Tongue (tissue), 2 donors: ENCODE results near the gene GYG2. TPM values are rescaled to one million over a fixed set of nuclear protein-coding genes. Genes with fewer than 3 reads are reported as not detected.
"Not testable (repeated sequence)": the region's sequence is repeated elsewhere in the genome, so short reads cannot be mapped to it uniquely, and the experiment has no call there.

Experiments
- DNase-seq: peaks from one replicate; pipeline ENCODE4 v3.0.0-alpha.2; 2015
- total RNA-seq: library from RNA; depleted of rRNA; stranded (reverse); fragments of >200 nt; gene quantifications from one replicate; pipeline ENCODE4 v1.2.3, GENCODE V29; 2014

The GYG2 gene
- total RNA-seq, 1 donor from 2014 or later: 1.6 TPM

GRCh38 chrX:2907295-2907694 is 78.6 kb downstream of the GYG2 start:
- no peak for DNase-seq

GRCh38 chrX:2908125-2908685 is 79.5 kb downstream of the GYG2 start:
- no peak for DNase-seq

GRCh38 chrX:2910109-2910508 is 81.4 kb downstream of the GYG2 start:
- DNase-seq: no peak

GRCh38 chrX:2913118-2913517 is 84.4 kb downstream of the GYG2 start:
- DNase-seq: no peak

- no peak for DNase-seq
These were observed 89.0 kb downstream of the GYG2 start for GRCh38 chrX:2917767-2918166.

GRCh38 chrX:2921193-2921592 is 92.5 kb downstream of the GYG2 start:
- no peak for DNase-seq

GRCh38 chrX:2921750-2922149 is 93.0 kb downstream of the GYG2 start:
- no peak for DNase-seq

- no peak for DNase-seq
These were observed 95.4 kb downstream of the GYG2 start for GRCh38 chrX:2924151-2924550.

GRCh38 chrX:2926255-2926654 is 97.5 kb downstream of the GYG2 start:
- not testable (repeated sequence) for DNase-seq

GRCh38 chrX:2926664-2927275 is 98.0 kb downstream of the GYG2 start:
- no peak for DNase-seq

GRCh38 chrX:2928191-2928582 is 99.5 kb downstream of the GYG2 start:
- DNase-seq: peak; percentile 85

GRCh38 chrX:2928583-2929434 is 100.1 kb downstream of the GYG2 start, which contains the start of gene ARSD:
TSS of gene ARSD (minus strand) at chrX:2929339. CDS start at chrX:2929275, 64 bp downstream.
- DNase-seq: peak; percentile 95

GRCh38 chrX:2931155-2931554 is 102.4 kb downstream of the GYG2 start:
- no peak for DNase-seq

GRCh38 chrX:2931612-2932011 is 102.9 kb downstream of the GYG2 start:
- no peak for DNase-seq

Other genes starting within 250 kb of the GYG2 start
- 102 TPM for gene CD99, start 137.6 kb upstream of the GYG2 start, total RNA-seq
- 6.4 TPM for gene XG, start 76.9 kb upstream of the GYG2 start, total RNA-seq
- 13.5 TPM for gene ARSD, start 100.4 kb downstream of the GYG2 start, total RNA-seq
- gene ARSH, start 177.6 kb downstream of the GYG2 start, total RNA-seq: not detected
- gene ARSF, start 212.5 kb downstream of the GYG2 start, total RNA-seq: 0.21 TPM